Measurements from ENCODE around the gene TBC1D3B. TPM values are rescaled to one million over a fixed set of nuclear protein-coding genes. Genes with fewer than 3 reads are reported as not detected.
"Not testable (repeated sequence)": the region's sequence is repeated elsewhere in the genome, so short reads cannot be mapped to it uniquely, and the experiment has no call there.

Gene TBC1D3B
- total RNA-seq, 1 experiment from 2014 or later = 6.3 TPM

DNA sequence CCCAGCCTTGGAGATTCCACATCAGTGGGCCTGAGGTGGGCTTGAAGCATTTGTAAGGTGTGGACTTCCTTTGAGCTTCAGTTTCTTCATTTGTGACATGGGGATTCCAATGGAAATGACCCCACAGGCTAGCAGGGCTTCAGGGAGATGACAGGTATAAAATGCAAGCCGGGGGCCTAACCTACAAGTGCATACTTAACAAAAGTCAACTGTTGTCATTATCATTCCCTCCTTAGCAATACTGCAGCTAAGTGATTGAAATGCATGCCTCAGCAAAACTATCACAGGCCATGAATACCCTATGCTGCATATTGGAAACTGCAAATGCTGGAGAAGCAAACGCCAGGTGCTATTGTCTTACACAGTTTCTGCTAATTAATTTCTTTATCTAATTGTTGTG lies 53.0 kb downstream of the TBC1D3B start:
- peak; percentile 56 for ATAC-seq

DNA sequence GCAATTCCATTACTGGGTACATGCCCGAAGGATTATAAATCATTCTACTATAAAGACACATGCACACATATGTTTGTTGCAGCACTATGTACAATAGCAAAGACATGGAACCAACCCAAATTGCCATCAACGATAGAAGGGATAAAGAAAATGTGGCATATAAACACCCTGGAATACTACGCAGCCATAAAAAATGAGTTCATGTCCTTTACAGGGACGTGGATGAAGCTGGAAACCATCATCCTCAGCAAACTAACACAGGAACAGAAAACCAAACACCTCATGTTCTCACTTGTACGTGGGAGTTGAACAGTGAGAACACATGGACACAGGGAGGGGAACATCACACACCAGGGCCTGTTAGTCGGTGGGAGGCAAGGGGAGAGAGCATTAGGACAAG lies 55.3 kb downstream of the TBC1D3B start:
- CTCF ChIA-PET; H3K4me3 Mint-ChIP-seq; ATAC-seq; H3K27ac Mint-ChIP-seq; POLR2A ChIA-PET; DNase-seq (ENCODE audit: low spot score): not testable (repeated sequence)
- Mint-ChIP-seq H3K36me3 (peaks cover 21% of the 10 kb centered on the region), H3K27me3 (ENCODE audit: low read depth) (peaks cover 34% of the 10 kb centered on the region), H3K9me3 (peaks cover 29% of the 10 kb centered on the region), H3K4me1 (peaks cover 26% of the 10 kb centered on the region)

More for the DNA sequence above, 53.0 kb downstream of the TBC1D3B start:
- Mint-ChIP-seq H3K27ac (peak overlapping the region; percentile 78), H3K4me3 (0 out of 2 replicates have a peak overlapping the region, but pooled peaks have one; percentile 3), H3K36me3 (peaks cover 35% of the 10 kb centered on the region), H3K27me3 (ENCODE audit: low read depth) (peaks cover 40% of the 10 kb centered on the region), H3K4me1 (peaks cover 36% of the 10 kb centered on the region), H3K9me3 (peaks cover 44% of the 10 kb centered on the region)
- CTCF ChIA-PET = interaction anchor here (0.7 to 1.7 kb wide), 4 partner anchors 26 to 154 kb away, joined by 3 to 10 read pairs (median 5); no protein-coding TSS in a partner anchor
- POLR2A ChIA-PET = interaction anchor here (0.5 to 1.1 kb wide), 2 partner anchors 35 to 172 kb away, joined by 3 read pairs; no protein-coding TSS in a partner anchor
- no peak for DNase-seq (ENCODE audit: low spot score)
- TF ChIP-seq, protein P1, sequence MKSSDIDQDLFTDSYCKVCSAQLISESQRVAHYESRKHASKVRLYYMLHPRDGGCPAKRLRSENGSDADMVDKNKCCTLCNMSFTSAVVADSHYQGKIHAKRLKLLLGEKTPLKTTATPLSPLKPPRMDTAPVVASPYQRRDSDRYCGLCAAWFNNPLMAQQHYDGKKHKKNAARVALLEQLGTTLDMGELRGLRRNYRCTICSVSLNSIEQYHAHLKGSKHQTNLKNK (CRISPR knock-in tag; IDR thresholded peaks at IDR 0.05) = no peak
- TF ChIP-seq PRRX2 (CRISPR knock-in tag; IDR thresholded peaks at IDR 0.05) = no peak
- TF ChIP-seq, protein P2, sequence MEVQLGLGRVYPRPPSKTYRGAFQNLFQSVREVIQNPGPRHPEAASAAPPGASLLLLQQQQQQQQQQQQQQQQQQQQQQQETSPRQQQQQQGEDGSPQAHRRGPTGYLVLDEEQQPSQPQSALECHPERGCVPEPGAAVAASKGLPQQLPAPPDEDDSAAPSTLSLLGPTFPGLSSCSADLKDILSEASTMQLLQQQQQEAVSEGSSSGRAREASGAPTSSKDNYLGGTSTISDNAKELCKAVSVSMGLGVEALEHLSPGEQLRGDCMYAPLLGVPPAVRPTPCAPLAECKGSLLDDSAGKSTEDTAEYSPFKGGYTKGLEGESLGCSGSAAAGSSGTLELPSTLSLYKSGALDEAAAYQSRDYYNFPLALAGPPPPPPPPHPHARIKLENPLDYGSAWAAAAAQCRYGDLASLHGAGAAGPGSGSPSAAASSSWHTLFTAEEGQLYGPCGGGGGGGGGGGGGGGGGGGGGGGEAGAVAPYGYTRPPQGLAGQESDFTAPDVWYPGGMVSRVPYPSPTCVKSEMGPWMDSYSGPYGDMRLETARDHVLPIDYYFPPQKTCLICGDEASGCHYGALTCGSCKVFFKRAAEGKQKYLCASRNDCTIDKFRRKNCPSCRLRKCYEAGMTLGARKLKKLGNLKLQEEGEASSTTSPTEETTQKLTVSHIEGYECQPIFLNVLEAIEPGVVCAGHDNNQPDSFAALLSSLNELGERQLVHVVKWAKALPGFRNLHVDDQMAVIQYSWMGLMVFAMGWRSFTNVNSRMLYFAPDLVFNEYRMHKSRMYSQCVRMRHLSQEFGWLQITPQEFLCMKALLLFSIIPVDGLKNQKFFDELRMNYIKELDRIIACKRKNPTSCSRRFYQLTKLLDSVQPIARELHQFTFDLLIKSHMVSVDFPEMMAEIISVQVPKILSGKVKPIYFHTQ (CRISPR knock-in tag; IDR thresholded peaks at IDR 0.05) = no peak
- TF ChIP-seq NR2C2 (CRISPR knock-in tag; IDR thresholded peaks at IDR 0.05) = no peak
- TF ChIP-seq, protein P3, sequence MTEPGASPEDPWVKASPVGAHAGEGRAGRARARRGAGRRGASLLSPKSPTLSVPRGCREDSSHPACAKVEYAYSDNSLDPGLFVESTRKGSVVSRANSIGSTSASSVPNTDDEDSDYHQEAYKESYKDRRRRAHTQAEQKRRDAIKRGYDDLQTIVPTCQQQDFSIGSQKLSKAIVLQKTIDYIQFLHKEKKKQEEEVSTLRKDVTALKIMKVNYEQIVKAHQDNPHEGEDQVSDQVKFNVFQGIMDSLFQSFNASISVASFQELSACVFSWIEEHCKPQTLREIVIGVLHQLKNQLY (CRISPR knock-in tag; IDR thresholded peaks at IDR 0.05) = no peak
- TF ChIP-seq FOXP1 (CRISPR knock-in tag; IDR thresholded peaks at IDR 0.05; ENCODE audit: borderline replicate concordance) = no peak
- TF ChIP-seq, protein P4, sequence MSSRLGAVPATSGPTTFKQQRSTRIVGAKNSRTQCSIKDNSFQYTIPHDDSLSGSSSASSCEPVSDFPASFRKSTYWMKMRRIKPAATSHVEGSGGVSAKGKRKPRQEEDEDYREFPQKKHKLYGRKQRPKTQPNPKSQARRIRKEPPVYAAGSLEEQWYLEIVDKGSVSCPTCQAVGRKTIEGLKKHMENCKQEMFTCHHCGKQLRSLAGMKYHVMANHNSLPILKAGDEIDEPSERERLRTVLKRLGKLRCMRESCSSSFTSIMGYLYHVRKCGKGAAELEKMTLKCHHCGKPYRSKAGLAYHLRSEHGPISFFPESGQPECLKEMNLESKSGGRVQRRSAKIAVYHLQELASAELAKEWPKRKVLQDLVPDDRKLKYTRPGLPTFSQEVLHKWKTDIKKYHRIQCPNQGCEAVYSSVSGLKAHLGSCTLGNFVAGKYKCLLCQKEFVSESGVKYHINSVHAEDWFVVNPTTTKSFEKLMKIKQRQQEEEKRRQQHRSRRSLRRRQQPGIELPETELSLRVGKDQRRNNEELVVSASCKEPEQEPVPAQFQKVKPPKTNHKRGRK (CRISPR knock-in tag; IDR thresholded peaks at IDR 0.05; ENCODE audit: borderline replicate concordance) = no peak
- TF ChIP-seq NFYB (CRISPR knock-in tag; conservative IDR thresholded peaks at IDR 0.05; ENCODE audit: low read depth) = no peak
- TF ChIP-seq, protein P5, sequence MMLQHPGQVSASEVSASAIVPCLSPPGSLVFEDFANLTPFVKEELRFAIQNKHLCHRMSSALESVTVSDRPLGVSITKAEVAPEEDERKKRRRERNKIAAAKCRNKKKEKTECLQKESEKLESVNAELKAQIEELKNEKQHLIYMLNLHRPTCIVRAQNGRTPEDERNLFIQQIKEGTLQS (CRISPR knock-in tag; conservative IDR thresholded peaks at IDR 0.05) = no peak
- no peak for TF ChIP-seq JAZF1 (CRISPR knock-in tag; IDR thresholded peaks at IDR 0.05)
- TF ChIP-seq ZNF396 (CRISPR knock-in tag; IDR thresholded peaks at IDR 0.05; ENCODE audit: borderline replicate concordance) = no peak
- TF ChIP-seq OVOL2 (CRISPR knock-in tag; IDR thresholded peaks at IDR 0.05; ENCODE audit: borderline replicate concordance) = no peak
- TF ChIP-seq, protein P6, sequence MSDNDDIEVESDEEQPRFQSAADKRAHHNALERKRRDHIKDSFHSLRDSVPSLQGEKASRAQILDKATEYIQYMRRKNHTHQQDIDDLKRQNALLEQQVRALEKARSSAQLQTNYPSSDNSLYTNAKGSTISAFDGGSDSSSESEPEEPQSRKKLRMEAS (CRISPR knock-in tag; IDR thresholded peaks at IDR 0.05) = no peak
- TF ChIP-seq SMAD4 (CRISPR knock-in tag; IDR thresholded peaks at IDR 0.05) = no peak
- no peak for TF ChIP-seq CREM (CRISPR knock-in tag; IDR thresholded peaks at IDR 0.05)
- TF ChIP-seq NR3C1 (CRISPR knock-in tag; conservative IDR thresholded peaks at IDR 0.05; ENCODE audit: low read depth) = no peak
- TF ChIP-seq ETV6 (CRISPR knock-in tag; IDR thresholded peaks at IDR 0.05) = no peak
- TF ChIP-seq, protein P7, sequence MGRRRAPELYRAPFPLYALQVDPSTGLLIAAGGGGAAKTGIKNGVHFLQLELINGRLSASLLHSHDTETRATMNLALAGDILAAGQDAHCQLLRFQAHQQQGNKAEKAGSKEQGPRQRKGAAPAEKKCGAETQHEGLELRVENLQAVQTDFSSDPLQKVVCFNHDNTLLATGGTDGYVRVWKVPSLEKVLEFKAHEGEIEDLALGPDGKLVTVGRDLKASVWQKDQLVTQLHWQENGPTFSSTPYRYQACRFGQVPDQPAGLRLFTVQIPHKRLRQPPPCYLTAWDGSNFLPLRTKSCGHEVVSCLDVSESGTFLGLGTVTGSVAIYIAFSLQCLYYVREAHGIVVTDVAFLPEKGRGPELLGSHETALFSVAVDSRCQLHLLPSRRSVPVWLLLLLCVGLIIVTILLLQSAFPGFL (CRISPR knock-in tag; IDR thresholded peaks at IDR 0.05; ENCODE audit: borderline replicate concordance) = no peak
- no peak for TF ChIP-seq RORB (CRISPR knock-in tag; IDR thresholded peaks at IDR 0.05)
- no peak for TF ChIP-seq JUN (CRISPR knock-in tag; IDR thresholded peaks at IDR 0.05)

Measured in WTC11 (cell line).